ENCODE results near the gene FAM200C.

DNA sequence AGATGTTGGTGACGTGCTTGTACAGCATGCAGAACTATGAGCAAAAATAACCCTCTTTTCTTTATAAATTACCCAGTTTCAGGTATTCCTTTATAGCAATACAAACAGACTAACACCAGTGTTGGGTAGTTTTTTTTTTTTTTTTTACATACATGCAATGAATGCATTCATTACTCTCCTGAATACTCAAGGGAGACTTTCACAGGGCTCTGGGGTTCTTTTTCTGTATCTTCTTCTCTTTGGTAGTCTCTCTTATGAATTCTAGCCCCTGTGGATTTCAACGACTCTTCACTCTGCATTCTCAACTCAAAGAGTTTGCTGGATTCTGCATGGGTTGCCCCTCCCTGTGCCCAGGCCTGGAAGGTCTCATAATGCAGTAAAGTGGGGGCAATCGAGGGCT, 49.6 kb upstream of the FAM200C start:
- TF ChIP-seq, protein P1, sequence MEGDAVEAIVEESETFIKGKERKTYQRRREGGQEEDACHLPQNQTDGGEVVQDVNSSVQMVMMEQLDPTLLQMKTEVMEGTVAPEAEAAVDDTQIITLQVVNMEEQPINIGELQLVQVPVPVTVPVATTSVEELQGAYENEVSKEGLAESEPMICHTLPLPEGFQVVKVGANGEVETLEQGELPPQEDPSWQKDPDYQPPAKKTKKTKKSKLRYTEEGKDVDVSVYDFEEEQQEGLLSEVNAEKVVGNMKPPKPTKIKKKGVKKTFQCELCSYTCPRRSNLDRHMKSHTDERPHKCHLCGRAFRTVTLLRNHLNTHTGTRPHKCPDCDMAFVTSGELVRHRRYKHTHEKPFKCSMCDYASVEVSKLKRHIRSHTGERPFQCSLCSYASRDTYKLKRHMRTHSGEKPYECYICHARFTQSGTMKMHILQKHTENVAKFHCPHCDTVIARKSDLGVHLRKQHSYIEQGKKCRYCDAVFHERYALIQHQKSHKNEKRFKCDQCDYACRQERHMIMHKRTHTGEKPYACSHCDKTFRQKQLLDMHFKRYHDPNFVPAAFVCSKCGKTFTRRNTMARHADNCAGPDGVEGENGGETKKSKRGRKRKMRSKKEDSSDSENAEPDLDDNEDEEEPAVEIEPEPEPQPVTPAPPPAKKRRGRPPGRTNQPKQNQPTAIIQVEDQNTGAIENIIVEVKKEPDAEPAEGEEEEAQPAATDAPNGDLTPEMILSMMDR (IDR thresholded peaks at IDR 0.05; ENCODE audit: insufficient read depth, low read length, poor library complexity, severe bottlenecking), result no peak
- no peak for TF ChIP-seq EZH2phosphoT487 (conservative IDR thresholded peaks at IDR 0.05; ENCODE audit: low read length)

Measured in SU-DHL-6 (cell line).